GM10847 (cell line): Measurements from ENCODE around the gene FGD5.

Experiments
- POLR2A ChIP-seq: IDR thresholded peaks from 2 replicates; pipeline ENCODE4 v1.6.1; 2011; ENCODE audit not compliant: insufficient read length; ENCODE audit errors: extremely low read depth

FGD5 gene

DNA sequence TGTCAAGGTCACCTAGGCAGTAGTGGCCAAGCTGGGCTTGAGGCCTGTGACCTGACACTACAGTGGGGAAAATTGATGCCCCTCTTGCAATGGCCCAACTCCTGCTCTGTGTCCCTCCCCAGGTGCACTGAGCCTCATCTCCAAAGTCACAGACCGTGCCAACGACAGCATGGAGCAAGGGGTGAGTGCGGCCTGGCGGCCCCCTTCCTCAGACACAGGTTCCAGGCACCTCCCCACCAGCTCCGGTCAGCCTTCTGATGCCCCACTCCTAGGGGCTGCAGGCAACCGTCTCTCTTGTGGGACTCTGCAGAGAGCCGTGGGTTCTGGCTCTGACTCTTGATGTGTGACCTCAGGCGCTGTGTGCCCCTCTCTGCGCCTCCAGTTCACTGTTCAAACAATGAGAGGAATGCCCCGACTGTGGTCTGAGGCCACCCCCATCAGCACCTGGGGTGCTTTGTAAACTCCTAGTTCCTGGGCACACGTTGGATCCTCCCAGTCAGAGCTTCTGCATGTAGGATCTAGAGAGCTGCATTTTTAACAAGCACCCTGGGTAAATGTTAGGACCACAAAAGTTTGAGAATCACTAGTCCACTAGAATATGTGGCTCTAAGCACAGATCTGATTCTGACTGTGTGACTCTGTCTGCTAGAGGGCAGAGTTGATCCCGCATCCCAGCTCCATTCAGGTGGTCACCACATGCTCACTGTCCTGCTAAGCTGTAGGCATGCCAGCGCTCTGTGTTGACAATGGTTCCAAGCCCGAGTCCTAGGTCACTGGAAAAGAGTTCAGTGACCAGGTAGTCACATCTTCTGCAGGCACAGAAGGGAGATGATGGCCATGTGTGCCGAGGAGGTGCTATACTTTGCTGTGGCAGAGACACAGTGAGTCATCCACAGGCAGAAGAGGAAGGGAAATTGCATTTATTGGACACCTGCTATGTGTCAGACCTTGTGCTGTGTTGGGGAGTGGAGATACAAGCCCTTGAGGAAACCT, 82.4 kb downstream of the FGD5 start:
- no peak for TF ChIP-seq POLR2A

DNA sequence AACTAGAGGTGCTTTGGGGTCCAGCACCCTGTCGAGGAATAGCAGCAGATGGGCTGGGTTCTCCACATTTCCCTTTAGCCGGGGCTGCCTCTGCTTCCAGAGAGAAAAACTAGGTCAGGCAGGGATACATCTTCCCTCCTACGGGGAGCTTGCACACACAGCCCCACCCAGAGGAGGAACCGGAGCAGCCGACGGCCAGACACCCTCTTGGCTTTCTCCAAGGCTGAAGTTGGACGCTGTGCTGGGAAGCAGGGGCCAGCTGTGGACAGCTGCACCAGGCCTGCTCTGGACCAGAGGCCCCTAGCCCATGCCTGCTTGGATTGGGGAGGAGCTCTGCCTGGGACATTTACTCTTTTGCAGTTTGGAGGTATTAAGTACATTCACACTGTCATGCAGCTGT, 84.0 kb downstream of the FGD5 start:
- no peak for TF ChIP-seq POLR2A

DNA sequence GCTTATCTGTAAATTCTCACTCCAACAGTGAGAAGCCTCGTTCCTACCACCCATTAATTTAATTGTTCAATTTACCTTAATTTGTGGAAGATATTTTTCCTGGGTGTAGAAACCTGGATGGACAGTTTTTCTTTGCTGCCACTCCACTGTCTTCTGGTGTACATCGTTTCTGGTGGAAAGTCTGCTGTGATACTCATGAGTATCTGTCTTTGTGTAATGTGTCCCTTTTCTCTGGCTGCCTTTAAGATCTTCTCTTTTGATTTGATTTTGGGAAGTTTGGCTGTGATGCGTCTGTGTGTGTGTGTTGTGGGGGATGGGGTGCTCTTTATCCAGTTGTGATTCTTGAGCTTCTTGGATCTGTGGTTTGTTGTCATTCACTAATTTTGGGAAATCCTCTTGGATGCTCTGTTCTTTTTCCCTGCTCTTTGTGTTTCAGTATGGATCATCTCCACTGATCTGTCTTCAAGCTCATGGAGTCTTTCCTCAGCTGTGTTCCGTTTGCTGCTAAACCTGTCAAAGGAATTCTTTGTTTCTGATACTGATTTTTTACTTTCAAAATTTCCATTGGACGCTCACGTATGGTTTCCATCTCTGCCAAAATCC, 86.4 kb downstream of the FGD5 start:
- TF ChIP-seq POLR2A = no peak

DNA sequence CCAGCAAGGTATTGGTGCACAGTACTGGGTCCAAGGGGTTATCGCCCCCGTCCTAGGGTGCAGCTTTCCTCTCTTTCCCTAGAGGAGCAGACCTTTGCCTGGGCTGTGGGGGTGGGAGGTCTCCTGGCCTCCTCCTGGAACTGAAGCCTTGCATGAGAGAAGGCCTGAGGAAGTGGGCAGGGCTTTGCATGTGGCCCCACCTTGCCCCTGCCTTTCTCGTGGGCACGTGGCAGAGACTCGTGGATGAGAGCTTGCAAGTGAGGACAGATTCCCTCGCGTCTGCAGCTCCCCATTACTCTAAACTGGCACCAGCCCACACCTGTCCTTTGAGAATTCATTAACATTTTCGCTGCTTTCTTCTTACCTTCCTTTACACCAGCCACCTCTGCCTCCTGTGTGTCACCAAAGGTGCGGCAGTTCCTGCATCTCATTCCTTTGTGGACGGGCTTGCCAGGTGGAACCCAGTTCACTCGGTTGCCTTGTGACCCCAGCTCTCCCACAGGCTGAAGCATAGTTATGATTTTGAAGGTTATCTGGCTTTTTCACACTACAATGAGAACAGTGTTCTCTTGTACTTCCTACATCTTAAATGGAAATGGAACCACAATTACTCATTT, 87.7 kb downstream of the FGD5 start:
- TF ChIP-seq POLR2A = no peak

DNA sequence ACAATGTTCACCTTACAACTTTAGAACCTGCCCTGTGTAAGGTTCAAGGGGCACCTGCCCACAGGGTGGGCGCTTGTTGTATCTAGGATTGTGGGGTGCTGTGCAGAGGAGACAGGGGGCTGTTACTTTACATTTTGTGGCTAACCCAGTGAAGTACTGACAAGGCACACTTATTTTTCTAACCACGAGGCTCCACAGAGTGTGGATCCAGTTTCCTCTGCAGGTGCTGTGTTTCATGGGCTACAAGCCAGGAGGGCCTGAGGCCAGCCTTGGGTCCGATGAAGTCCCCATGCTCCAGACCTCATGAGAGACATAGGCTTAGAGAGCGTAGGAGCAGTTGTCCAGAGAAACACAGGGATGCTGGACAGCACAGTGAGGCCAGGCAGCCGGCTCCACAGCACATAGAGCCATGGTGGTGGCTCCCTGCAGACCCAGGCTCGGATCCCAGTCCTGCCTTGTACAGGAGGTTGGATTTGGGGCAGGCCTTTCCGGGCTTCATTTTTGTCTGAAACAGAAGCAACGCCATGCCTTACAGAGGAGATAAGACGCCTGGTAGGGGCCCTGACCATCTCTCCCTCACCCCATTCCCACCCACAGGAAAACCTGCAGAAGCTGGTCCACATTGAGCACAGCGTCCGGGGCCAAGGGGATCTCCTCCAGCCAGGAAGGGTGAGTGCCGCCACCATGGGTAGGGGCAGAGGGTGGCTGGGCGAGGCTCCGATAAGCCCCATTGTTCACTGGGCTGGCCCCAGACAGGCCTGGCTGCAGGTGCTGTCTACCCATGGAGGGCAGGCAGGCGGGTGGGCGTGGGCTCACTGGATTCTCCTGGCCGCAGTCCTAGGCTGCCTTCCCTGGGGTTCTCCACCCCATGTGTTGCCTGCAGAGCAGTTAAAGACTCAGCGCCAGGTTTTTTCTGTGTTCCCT, 88.5 kb downstream of the FGD5 start:
- TF ChIP-seq POLR2A = no peak

DNA sequence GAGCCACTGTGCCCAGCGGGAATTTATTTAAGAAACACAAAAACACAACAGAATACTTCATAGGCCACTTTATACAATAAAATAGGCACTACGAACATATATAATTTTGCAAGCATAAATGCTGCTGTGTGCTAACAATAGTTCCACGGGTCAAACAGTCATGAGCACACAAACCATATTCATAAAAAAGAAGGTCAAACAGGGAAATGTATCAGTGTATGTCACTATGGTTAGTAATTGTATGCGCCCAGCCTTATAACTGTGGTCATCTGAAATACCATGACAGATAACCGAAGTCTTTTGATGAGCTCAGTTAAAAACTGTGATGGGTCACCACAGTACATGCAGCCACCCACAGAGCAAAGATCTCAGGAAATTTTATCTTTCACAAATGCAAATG, 90.5 kb downstream of the FGD5 start:
- no peak for TF ChIP-seq POLR2A

DNA sequence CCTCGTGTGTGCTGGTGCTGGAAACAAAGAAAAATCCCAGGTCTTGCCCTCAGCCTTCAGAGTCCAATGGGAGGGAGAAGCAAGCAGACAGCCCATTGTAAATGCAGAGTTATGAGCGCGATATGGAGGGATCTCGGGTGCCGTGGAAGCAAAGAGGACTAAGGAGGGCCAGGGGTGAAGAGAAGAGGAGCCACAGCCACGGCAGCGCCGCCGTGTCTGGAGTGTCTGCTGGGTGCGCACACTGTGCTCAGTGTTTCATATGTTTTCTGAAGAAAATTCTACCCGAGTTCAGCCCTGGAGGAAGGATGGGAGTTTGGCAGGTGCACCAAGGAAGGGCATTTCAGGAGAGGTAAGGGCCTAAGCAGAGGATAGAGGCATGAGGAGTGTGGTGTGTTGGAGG, 92.9 kb downstream of the FGD5 start:
- no peak for TF ChIP-seq POLR2A

DNA sequence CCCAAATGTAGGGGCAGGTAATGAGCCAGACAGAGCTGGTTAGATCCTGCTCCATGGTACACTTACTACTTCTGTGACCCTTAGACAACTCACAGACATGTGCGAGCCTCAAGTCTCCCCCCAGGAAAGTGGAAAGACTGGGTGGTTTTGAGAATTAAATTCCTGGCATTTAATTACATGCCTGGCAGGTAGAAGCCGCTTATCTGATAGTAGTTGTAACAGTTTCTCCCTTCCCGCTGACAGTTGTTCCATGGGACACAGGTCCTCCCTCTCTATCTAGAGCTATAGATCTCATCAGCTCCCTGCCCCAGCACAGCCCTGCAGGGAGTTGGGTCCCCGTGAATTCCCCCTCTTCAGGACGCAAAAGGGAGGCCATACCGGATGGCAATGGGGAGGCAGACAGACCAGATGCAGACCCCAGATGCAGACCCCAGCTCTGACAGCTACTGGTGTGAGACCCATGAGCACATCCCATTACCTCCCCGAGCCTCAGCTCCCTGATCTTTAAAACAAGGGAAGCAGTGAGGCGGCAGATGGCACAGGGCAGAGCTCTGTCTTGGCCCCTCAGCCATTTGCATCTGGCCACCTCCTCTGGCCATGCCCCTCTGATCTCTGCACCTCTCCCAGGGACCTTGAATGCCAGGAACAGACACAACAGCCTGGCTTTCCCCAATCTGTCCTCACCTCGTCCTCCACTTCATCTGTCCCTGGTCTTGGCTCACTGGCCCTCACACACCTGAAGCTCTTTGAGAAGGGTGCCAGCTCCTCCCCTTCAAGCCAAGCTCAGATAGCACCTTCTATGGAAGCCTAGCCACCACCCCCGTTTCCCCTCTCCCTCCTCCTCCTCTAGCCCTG, 94.5 kb downstream of the FGD5 start:
- TF ChIP-seq POLR2A = no peak

DNA sequence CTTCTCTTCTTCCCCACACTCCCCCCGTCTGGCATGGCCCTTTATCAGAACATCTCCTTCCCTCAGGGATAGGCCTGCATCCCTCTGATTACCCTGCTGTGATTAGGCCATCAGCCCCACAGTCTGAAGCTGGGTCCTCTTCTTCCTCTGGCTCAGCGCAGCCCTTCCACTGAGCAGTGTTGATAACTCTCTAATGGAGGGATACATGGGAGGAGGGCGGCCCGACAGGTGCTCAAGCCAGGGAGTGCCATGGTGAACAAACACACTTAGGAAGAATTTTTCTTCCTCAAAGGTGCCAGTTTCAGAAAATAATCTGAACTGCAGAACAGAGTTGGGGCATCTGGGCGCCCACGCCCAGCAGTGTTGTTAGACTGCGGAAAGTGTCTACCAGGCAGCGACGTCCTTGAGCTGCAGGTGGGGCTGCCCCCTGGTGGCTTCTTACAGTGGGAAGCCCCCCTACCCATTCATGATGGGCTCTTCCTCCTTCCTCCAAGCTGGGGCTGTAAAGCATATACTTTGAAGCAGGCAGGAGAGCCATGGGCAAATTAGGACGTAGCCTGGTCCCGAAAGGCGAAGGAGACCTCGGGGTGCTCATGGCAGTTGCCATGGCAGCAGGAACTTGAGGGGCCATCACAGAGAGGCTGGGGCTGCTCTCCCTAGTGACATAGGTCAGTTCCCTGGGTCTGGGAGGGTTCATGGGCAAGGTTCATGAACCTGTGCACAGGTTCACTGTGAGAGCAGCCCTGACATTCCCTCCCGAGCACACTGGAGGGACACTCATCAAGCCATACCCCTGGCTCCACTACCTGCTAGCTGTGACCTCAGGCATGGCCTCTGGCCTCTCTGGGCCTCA, 95.4 kb downstream of the FGD5 start:
- no peak for TF ChIP-seq POLR2A

DNA sequence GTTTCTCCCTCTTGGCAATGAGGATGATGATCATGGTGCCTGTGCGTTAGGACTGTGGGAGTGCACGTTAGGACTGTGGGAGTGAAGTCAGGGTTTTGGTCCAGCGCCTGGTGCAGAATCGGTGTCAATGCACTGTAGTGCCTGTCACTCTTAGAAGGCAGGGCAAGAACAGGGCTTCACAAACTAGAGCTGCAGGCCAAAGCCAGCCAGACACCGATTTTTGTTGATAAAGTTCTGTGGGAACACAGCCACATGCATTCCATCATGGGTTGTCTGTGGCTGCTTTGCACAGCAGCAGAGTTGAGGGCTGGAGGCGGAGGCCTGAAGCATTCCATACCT, 96.0 kb downstream of the FGD5 start:
- no peak for TF ChIP-seq POLR2A

DNA sequence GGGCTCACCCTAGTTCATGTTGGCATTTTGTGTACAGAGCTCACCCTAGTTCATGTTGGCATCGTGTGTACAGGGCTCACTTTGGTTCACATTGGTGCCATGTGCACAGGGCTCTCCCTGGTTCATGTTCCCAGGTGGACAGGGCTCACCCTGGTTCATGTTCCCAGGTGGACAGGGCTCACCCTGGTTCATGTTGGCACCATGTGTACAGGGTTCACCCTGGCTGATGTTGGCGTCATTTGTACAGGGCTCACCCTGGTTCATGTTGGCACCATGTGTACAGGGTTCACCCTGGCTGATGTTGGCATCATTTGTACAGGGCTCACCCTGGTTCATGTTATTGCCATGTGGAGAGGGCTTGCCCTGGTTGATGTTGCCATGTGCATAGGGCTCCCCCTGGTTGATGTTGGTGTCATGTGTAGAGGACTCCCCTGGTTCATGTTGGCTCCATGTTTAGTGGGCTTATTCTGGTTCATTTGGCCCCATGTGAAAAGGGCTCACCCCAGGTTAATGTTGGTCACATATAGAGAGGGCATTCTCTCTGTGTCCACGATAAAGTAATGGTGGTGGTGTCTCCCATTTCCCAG, 97.0 kb downstream of the FGD5 start:
- no peak for TF ChIP-seq POLR2A

DNA sequence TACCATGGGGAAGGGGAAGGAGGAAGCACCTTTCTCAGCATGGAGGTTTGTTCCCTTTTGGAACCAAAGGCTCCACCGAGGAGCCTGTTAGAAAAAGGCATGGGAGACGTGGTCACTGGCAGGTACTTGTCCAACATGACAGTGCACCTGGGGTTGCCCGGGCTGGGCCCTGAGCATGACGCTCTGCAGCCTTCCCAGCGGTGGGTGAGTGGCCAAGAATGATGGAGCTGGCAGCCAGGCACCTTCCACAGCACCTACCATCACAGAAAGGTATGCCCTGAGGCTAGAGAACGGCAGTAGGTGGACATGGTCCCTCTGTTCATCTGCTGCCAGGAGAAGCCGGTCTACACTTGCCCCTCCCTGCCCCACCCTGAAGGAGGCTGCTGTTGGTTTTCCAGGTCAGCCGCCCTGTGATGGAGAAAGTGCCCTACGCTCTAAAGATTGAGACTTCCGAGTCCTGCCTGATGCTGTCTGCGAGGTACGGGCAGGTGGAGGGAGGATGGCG, 99.6 kb downstream of the FGD5 start:
- no peak for TF ChIP-seq POLR2A

DNA sequence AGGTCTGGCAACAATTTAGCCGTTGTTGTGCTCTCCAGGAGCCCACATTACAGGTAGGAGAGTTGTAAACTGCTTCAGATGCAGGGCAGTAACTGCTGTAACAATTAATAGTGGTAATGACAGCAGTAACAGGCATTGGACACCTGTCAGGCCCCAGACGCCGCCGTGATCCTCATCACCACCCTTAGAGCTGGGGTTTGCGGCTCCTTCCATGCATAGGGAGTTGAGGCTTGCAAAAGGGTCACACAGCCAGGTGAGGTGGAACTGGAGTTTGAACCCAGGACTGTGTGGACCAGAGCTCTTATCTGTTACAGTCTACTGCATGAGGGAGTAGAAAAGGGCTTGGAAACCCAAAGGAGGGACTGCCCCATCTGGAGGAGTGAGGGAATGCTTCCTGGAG, 101.8 kb downstream of the FGD5 start:
- TF ChIP-seq POLR2A = no peak
